GM23248 (cell line): ENCODE data around the gene SLC5A5.

ENCODE experiments used
- EZH2 ChIP-seq: fragments of 200-600 bp; sonication (generic); IDR thresholded peaks from 2 replicates; pipeline ENCODE4 v1.6.1; 2018; ENCODE audit warnings: antibody characterized with exemption, mild to moderate bottlenecking; ENCODE audit not compliant: insufficient read depth, poor library complexity, severe bottlenecking
- EZH2phosphoT487 ChIP-seq: fragments of 200-600 bp; sonication (generic); IDR thresholded peaks from 2 replicates; pipeline ENCODE4 v1.6.1; 2018; ENCODE audit warnings: antibody characterized with exemption, moderate library complexity, mild to moderate bottlenecking, low read depth; ENCODE audit not compliant: insufficient read depth

GRCh38 chr19:17860331-17860992, 11.3 kb upstream of the SLC5A5 start:
- TF ChIP-seq EZH2 (no peak), EZH2phosphoT487 (no peak)
